ENCODE data around the gene MOB2.

DNA sequence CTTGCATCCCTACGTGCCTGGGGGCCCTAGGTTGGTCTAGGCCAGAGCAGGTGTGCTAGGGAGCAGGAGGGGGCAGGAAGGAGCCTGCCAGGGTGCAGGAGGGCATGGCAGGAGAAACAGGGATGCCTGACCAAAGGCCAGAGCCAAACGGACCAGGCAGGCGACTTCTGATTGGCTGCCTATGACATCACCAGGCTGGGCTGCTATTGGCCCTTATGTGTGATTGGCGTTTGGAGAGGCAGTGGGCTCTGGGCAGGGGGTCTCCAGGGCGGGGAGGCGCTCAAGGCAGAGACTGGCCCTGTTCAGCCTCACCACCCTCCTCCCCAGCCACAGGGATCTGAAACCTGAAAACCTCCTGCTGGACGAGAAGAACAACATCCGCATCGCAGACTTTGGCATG, 44.4 kb downstream of the MOB2 start:
- TF ChIP-seq, protein P1, sequence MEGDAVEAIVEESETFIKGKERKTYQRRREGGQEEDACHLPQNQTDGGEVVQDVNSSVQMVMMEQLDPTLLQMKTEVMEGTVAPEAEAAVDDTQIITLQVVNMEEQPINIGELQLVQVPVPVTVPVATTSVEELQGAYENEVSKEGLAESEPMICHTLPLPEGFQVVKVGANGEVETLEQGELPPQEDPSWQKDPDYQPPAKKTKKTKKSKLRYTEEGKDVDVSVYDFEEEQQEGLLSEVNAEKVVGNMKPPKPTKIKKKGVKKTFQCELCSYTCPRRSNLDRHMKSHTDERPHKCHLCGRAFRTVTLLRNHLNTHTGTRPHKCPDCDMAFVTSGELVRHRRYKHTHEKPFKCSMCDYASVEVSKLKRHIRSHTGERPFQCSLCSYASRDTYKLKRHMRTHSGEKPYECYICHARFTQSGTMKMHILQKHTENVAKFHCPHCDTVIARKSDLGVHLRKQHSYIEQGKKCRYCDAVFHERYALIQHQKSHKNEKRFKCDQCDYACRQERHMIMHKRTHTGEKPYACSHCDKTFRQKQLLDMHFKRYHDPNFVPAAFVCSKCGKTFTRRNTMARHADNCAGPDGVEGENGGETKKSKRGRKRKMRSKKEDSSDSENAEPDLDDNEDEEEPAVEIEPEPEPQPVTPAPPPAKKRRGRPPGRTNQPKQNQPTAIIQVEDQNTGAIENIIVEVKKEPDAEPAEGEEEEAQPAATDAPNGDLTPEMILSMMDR (conservative IDR thresholded peaks at IDR 0.05; ENCODE audit: low read length), result no peak
- no peak for TF ChIP-seq EZH2phosphoT487 (IDR thresholded peaks at IDR 0.05; ENCODE audit: borderline replicate concordance, low read depth, low read length)
